K562 (cell line): ENCODE data around the gene PTGIR. TPM values are rescaled to one million over a fixed set of nuclear protein-coding genes. Genes with fewer than 3 reads are reported as not detected.
A peak's percentile ranks its signal among the peaks of the same experiment; 100 is the strongest.

Experiments used
- BHLHE40 ChIP-seq: IDR thresholded peaks from 2 replicates; pipeline ENCODE4 v1.6.1; 2011; ENCODE audit warnings: low read length, improper control_type of control experiment
- EHMT2 ChIP-seq: fragments of 450-650 bp; IDR thresholded peaks from 2 replicates; pipeline ENCODE4 v1.6.1; 2018; ENCODE audit warnings: antibody characterized with exemption
- ELK1 ChIP-seq: sonication (generic); formaldehyde crosslinking; IDR thresholded peaks from 2 replicates; pipeline ENCODE4 v1.8.1; 2022; ENCODE audit warnings: missing genetic modification reagents
- FIP1L1 ChIP-seq: fragments of 200-400 bp; formaldehyde crosslinking; IDR thresholded peaks from 2 replicates; pipeline ENCODE4 v1.6.1; 2018; ENCODE audit warnings: mild to moderate bottlenecking, low read depth, low read length; ENCODE audit not compliant: poor library complexity, severe bottlenecking
- GABPB2 ChIP-seq: fragments of 250-450 bp; sonication (Bioruptor Pico); conservative IDR thresholded peaks from 2 replicates; pipeline ENCODE4 v1.5.1; 2021; ENCODE audit warnings: mild to moderate bottlenecking
- GTF2F1 ChIP-seq: IDR thresholded peaks from 2 replicates; pipeline ENCODE4 v1.6.1; 2011; ENCODE audit warnings: low read depth, low read length, improper control_type of control experiment
- HLTF ChIP-seq: fragments of 450-650 bp; IDR thresholded peaks from 2 replicates; pipeline ENCODE4 v1.6.1; 2016
- HMGN3 ChIP-seq: IDR thresholded peaks from 2 replicates; pipeline ENCODE4 v1.6.1; 2011; ENCODE audit warnings: borderline replicate concordance, low read depth, mild to moderate bottlenecking, mixed read lengths, low read length; ENCODE audit not compliant: insufficient read length; ENCODE audit errors: extremely low read depth
- KDM2B ChIP-seq: fragments of 250-450 bp; sonication (Bioruptor Pico); IDR thresholded peaks from 2 replicates; pipeline ENCODE4 v1.8.0; 2021; ENCODE audit warnings: mild to moderate bottlenecking, moderate library complexity
- MAFF ChIP-seq: IDR thresholded peaks from 2 replicates; pipeline ENCODE4 v1.6.1; 2012; ENCODE audit warnings: low read length, improper control_type of control experiment
- NRF1 ChIP-seq, 2 experiments: fragments of 450-650 bp; IDR thresholded peaks in 1 of 2; conservative IDR thresholded peaks in 1 of 2; 2 replicates each; pipeline ENCODE4 v1.6.1; 2014; ENCODE audit warnings: mild to moderate bottlenecking in 2 of 2
- PML ChIP-seq: IDR thresholded peaks from 2 replicates; pipeline ENCODE4 v1.6.1; 2012; ENCODE audit warnings: low read length, inconsistent platforms
- SMARCC2 ChIP-seq: fragments of 450-650 bp; IDR thresholded peaks from 2 replicates; pipeline ENCODE4 v1.6.1; 2017; ENCODE audit warnings: antibody characterized with exemption, moderate library complexity, mild to moderate bottlenecking, low read depth
- STAG1 ChIP-seq: sonication (generic); formaldehyde crosslinking; IDR thresholded peaks from 2 replicates; pipeline ENCODE4 v1.5.0; 2020; ENCODE audit warnings: missing genetic modification reagents, borderline replicate concordance
- USF1 ChIP-seq: sonication (generic); formaldehyde crosslinking; IDR thresholded peaks from 2 replicates; pipeline ENCODE4 v1.9.0; 2022; ENCODE audit warnings: mild to moderate bottlenecking, missing genetic modification reagents
- WHSC1 ChIP-seq: IDR thresholded peaks from one replicate; pipeline ENCODE4 v1.6.1; 2012; ENCODE audit warnings: low read length, control low read depth, inconsistent platforms
- YBX1 ChIP-seq: fragments of 450-650 bp; IDR thresholded peaks from 2 replicates; pipeline ENCODE4 v1.7.1; 2016; ENCODE audit warnings: mild to moderate bottlenecking
- ZBTB7A ChIP-seq: IDR thresholded peaks from 2 replicates; pipeline ENCODE4 v1.6.1; 2011; ENCODE audit warnings: low read depth, mild to moderate bottlenecking, low read length, moderate library complexity, borderline replicate concordance; ENCODE audit not compliant: control insufficient read depth
- ZNF134 ChIP-seq: fragments of 250-450 bp; sonication (Bioruptor Pico); conservative IDR thresholded peaks from 2 replicates; pipeline ENCODE4 v1.4.0; 2020
- ZNF76 ChIP-seq: fragments of 250-450 bp; sonication (Bioruptor Pico); IDR thresholded peaks from 2 replicates; pipeline ENCODE4 v1.4.0; 2020; ENCODE audit warnings: mild to moderate bottlenecking, moderate library complexity, borderline replicate concordance
- polyA plus RNA-seq, 8 experiments: library from polyadenylated mRNA; depleted of rRNA in 4 of 8; stranded (reverse) in 5 of 8; unstranded in 3 of 8; fragments of >200 nt; fragmentation: Nextera tagmentation in 2 of 8; fragmentation: Illumina TruSeq in 1 of 8; extraction: Ambion mirVana in 2 of 8; extraction: Trizol in 1 of 8; gene quantifications; 2 replicates each; pipeline versions ENCODE4 v1.2.1 to v1.2.3, GENCODE V29; 2011 to 2014; ENCODE audit warnings: inconsistent platforms in 1 of 8, missing spikeins in 1 of 8
- total RNA-seq, 7 experiments: library from RNA; depleted of rRNA in 6 of 7; stranded (reverse); fragments of >200 nt in 6 of 7; fragmentation: Illumina TruSeq in 2 of 7; extraction: Trizol in 2 of 7; gene quantifications; 2 replicates each; pipeline versions ENCODE4 v1.2.1 to v1.2.3, GENCODE V29; 2011 to 2021; ENCODE audit warnings: low replicate concordance in 1 of 7
- TF ChIP-seq, protein P1 (sequence below): fragments of 450-650 bp; IDR thresholded peaks from 2 replicates; pipeline ENCODE4 v1.6.1; 2018; ENCODE audit warnings: mild to moderate bottlenecking, low read depth; ENCODE audit not compliant: partially characterized antibody
- TF ChIP-seq, protein P2 (sequence below): fragments of 450-650 bp; IDR thresholded peaks from 2 replicates; pipeline ENCODE4 v1.6.1; 2017; ENCODE audit warnings: antibody characterized with exemption, mild to moderate bottlenecking

Gene PTGIR
- total and polyA plus RNA-seq, 9 of the 15 experiments (the other 6 are each of a cell fraction or from before 2014, with no cell fraction given): 0.11 to 3.4 (median 1.1) TPM; not detected in 1

GRCh38 chr19:46614114-46614722 is 10.7 kb downstream of the PTGIR start (continued):
- no peak for TF ChIP-seq HMGN3
- no peak for TF ChIP-seq WHSC1
- peak; percentile 36; the same call in 1 of the 2 replicates for TF ChIP-seq ZBTB7A
- 0 out of 4 replicates have a peak, but pooled peaks of 1 of the 2 experiments have one; percentile 14 for TF ChIP-seq NRF1 (conservative IDR thresholded peaks at IDR 0.05 in 1 of 2, IDR thresholded peaks at IDR 0.05 in 1 of 2)
- TF ChIP-seq GABPB2 (CRISPR knock-in tag): no peak
- no peak for TF ChIP-seq SMARCC2
- TF ChIP-seq, protein P1, sequence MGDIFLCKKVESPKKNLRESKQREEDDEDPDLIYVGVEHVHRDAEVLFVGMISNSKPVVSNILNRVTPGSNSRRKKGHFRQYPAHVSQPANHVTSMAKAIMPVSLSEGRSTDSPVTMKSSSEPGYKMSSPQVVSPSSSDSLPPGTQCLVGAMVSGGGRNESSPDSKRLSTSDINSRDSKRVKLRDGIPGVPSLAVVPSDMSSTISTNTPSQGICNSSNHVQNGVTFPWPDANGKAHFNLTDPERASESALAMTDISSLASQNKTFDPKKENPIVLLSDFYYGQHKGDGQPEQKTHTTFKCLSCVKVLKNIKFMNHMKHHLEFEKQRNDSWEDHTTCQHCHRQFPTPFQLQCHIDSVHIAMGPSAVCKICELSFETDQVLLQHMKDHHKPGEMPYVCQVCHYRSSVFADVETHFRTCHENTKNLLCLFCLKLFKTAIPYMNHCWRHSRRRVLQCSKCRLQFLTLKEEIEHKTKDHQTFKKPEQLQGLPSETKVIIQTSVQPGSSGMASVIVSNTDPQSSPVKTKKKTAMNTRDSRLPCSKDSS: no peak
- no peak for TF ChIP-seq FIP1L1
- 0 out of 2 replicates have a peak, but pooled peaks have one; percentile 13 for TF ChIP-seq BHLHE40
- TF ChIP-seq, protein P2, sequence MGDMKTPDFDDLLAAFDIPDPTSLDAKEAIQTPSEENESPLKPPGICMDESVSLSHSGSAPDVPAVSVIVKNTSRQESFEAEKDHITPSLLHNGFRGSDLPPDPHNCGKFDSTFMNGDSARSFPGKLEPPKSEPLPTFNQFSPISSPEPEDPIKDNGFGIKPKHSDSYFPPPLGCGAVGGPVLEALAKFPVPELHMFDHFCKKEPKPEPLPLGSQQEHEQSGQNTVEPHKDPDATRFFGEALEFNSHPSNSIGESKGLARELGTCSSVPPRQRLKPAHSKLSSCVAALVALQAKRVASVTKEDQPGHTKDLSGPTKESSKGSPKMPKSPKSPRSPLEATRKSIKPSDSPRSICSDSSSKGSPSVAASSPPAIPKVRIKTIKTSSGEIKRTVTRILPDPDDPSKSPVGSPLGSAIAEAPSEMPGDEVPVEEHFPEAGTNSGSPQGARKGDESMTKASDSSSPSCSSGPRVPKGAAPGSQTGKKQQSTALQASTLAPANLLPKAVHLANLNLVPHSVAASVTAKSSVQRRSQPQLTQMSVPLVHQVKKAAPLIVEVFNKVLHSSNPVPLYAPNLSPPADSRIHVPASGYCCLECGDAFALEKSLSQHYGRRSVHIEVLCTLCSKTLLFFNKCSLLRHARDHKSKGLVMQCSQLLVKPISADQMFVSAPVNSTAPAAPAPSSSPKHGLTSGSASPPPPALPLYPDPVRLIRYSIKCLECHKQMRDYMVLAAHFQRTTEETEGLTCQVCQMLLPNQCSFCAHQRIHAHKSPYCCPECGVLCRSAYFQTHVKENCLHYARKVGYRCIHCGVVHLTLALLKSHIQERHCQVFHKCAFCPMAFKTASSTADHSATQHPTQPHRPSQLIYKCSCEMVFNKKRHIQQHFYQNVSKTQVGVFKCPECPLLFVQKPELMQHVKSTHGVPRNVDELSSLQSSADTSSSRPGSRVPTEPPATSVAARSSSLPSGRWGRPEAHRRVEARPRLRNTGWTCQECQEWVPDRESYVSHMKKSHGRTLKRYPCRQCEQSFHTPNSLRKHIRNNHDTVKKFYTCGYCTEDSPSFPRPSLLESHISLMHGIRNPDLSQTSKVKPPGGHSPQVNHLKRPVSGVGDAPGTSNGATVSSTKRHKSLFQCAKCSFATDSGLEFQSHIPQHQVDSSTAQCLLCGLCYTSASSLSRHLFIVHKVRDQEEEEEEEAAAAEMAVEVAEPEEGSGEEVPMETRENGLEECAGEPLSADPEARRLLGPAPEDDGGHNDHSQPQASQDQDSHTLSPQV: no peak
- TF ChIP-seq EHMT2: no peak
- TF ChIP-seq ZNF134 (CRISPR knock-in tag): no peak
- no peak for TF ChIP-seq KDM2B
- no peak for TF ChIP-seq PML
- no peak for TF ChIP-seq MAFF
- peak; percentile 68; the same call in 1 of the 2 replicates for TF ChIP-seq STAG1 (CRISPR knock-in tag)
- no peak for TF ChIP-seq USF1 (CRISPR knock-in tag)
- no peak for TF ChIP-seq HLTF
- no peak for TF ChIP-seq ZNF76 (CRISPR knock-in tag)
- TF ChIP-seq GTF2F1: no peak
- TF ChIP-seq YBX1: no peak
- TF ChIP-seq ELK1 (CRISPR knock-in tag): no peak
